ENCODE data around the gene GLOD5. TPM values are rescaled to one million over a fixed set of nuclear protein-coding genes. Genes with fewer than 3 reads are reported as not detected.

The GLOD5 gene
- not detected in 2 replicates for total RNA-seq

GRCh38 chrX:48761674-48762471, at the start of gene GLOD5:
Gene GLOD5 (plus strand): TSS chrX:48761747. CDS start chrX:48761791, 44 bp downstream.

DNA sequence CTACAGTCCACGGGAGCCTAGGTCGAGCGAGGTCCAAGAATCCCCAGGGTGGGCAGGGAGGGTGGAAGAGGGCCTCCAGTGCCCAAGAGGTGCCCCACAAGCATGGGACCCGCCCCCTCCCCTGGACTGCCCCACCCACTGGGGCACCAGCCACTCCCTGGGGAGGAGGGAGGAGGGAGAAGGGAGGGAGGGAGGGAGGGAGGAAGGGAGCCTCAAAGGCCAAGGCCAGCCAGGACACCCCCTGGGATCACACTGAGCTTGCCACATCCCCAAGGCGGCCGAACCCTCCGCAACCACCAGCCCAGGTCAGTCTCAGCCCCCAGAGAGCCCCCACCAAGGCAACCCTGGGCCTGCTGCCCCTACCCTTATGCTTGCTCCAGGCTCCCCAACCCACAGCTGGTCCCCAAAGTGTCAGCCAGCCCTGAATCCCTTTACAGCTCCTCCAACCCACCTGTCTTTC, 24.8 kb downstream of the GLOD5 start, which contains the start of gene GATA1:
GATA1 (plus strand) TSS at position 250 of the 460 bp plus-strand sequence. CDS start 4,520 bp downstream, outside the sequence.

DNA sequence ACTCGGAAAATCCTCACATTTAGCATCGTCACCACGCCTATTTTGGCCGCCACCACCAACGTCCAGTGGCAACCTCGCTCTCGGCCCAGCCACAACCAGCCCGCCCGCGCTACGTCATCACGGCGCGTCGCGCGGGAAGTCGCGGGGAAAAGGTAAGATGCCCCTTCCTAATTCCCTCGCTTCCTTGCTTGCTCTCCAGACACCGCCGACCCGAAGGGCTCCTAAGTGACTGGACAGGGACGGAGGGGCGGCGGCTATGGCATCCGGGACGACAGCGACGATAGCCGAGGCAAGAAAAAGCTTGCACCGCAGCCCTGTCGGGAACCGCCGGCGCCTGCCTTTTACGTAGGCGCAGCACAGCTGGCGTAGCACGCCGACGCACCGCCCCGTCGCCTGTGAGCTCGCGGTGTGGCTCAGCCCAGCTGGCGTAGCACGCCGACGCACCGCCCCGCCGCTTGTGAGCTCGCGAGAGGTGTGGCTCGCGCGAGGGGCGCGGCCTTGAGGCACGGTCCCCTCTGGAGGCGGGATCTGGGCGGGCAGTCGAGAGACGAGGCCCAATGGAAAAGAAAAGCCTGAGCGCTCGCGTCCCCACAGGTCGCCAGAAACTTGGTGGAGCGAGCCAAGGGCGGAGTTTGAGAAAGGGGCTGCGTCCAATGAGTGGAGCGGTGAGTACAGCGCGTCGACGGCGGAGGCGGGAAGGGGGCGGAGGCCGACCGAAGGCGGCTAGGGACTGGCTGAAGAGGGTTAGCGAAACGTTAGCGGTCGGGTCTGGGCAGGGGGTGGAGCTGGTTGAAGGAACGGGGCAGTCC, 39.9 kb downstream of the GLOD5 start, which contains the start of gene HDAC6:
HDAC6 (plus strand) TSS at position 788 of the 809 bp plus-strand sequence. CDS start 626 bp downstream, outside the sequence.

Small RNA genes lying within 50 kb of the gene (small RNA-seq; reads per million reads assigned to genes)
- not detected for gene RNU6-1056P
- not detected for gene RNU6-29P

Other genes with a start within 250 kb of the GLOD5 start
- gene EBP, start 239.9 kb upstream of the GLOD5 start, total RNA-seq: 41.7 and 53.4 TPM in 2 replicates
- 12.0 and 15.1 TPM in 2 replicates for gene TBC1D25, start 222.0 kb upstream of the GLOD5 start, total RNA-seq
- gene RBM3, start 187.3 kb upstream of the GLOD5 start, total RNA-seq: 367 and 474 TPM in 2 replicates
- 100 and 117 TPM in 2 replicates for gene WDR13, start 164.3 kb upstream of the GLOD5 start, total RNA-seq
- gene WAS, start 77.9 kb upstream of the GLOD5 start, total RNA-seq: 0.36 TPM in 1 of 2 replicates, not detected in the other
- 2.7 and 3.2 TPM in 2 replicates for gene SUV39H1, start 65.0 kb upstream of the GLOD5 start, total RNA-seq
- not detected in 2 replicates for gene GATA1, start 24.8 kb downstream of the GLOD5 start, total RNA-seq
- 44.3 and 49.5 TPM in 2 replicates for gene HDAC6, start 40.3 kb downstream of the GLOD5 start, total RNA-seq
- gene ERAS, start 64.8 kb downstream of the GLOD5 start, total RNA-seq: 0.36 TPM in 1 of 2 replicates, not detected in the other
- 0.49 and 0.65 TPM in 2 replicates for gene PCSK1N, start 73.9 kb downstream of the GLOD5 start, total RNA-seq
- 25.1 and 26.0 TPM in 2 replicates for gene TIMM17B, start 136.0 kb downstream of the GLOD5 start, total RNA-seq
- gene PQBP1, start 136.2 kb downstream of the GLOD5 start, total RNA-seq: 33.8 and 50.9 TPM in 2 replicates
- 22.6 and 23.0 TPM in 2 replicates for gene SLC35A2, start 149.9 kb downstream of the GLOD5 start, total RNA-seq
- 4.1 and 4.4 TPM in 2 replicates for gene PIM2, start 157.3 kb downstream of the GLOD5 start, total RNA-seq
- 33.3 and 36.2 TPM in 2 replicates for gene OTUD5, start 195.9 kb downstream of the GLOD5 start, total RNA-seq
- gene KCND1, start 210.1 kb downstream of the GLOD5 start, total RNA-seq: 1.9 and 2.1 TPM in 2 replicates
- gene GRIPAP1, start 240.5 kb downstream of the GLOD5 start, total RNA-seq: 14.3 and 16.8 TPM in 2 replicates

Data from hair follicle dermal papilla cell (primary cell).